Astrocyte of the cerebellum (primary cell): ENCODE results near the gene NES.

Experiments
- DNase-seq: peaks from one replicate; pipeline ENCODE4 v3.0.0-alpha.2; 2011; ENCODE audit warnings: low read depth
- H3K4me3 ChIP-seq: 2 replicates; pipeline ENCODE4 v1.5.1; 2011; ENCODE audit warnings: mild to moderate bottlenecking, low read depth, low read length, moderate library complexity
- in situ Hi-C: cut with HindIII; loops from 2 replicates; pipeline ENCODE4 v1.10.0; 2017; ENCODE audit warnings: low sequenced_read_pairs
- TF ChIP-seq, protein P1 (sequence below): IDR thresholded peaks from 2 replicates; pipeline ENCODE4 v1.5.1; 2012; ENCODE audit warnings: low read length, low read depth, moderate library complexity, mild to moderate bottlenecking; ENCODE audit errors: missing control alignments

NES gene

DNA sequence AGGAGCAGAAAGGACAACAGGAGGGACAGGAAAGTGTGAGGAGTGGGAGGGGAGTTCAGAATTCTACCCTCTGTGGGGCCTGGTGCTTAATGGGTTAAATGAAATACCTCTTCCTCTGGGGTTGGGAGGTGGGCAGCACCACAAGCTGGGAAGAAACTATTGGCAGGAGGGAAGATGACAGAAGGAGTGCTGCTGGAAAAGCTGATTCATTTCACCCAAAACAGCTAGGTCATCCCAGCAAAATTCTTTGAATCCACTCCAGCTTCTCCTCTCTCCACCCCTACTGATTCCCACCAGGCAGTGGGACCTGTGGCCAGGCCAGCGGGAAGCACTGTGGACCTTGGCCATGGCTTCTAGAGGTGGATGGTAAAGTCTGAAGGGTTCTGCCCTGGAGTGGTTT, 22.5 kb downstream of the NES start:
- in situ Hi-C loops = no loop called here
- DNase-seq = no peak
- TF ChIP-seq, protein P1, sequence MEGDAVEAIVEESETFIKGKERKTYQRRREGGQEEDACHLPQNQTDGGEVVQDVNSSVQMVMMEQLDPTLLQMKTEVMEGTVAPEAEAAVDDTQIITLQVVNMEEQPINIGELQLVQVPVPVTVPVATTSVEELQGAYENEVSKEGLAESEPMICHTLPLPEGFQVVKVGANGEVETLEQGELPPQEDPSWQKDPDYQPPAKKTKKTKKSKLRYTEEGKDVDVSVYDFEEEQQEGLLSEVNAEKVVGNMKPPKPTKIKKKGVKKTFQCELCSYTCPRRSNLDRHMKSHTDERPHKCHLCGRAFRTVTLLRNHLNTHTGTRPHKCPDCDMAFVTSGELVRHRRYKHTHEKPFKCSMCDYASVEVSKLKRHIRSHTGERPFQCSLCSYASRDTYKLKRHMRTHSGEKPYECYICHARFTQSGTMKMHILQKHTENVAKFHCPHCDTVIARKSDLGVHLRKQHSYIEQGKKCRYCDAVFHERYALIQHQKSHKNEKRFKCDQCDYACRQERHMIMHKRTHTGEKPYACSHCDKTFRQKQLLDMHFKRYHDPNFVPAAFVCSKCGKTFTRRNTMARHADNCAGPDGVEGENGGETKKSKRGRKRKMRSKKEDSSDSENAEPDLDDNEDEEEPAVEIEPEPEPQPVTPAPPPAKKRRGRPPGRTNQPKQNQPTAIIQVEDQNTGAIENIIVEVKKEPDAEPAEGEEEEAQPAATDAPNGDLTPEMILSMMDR = no peak
- H3K4me3 ChIP-seq = no peak overlapping the region

DNA sequence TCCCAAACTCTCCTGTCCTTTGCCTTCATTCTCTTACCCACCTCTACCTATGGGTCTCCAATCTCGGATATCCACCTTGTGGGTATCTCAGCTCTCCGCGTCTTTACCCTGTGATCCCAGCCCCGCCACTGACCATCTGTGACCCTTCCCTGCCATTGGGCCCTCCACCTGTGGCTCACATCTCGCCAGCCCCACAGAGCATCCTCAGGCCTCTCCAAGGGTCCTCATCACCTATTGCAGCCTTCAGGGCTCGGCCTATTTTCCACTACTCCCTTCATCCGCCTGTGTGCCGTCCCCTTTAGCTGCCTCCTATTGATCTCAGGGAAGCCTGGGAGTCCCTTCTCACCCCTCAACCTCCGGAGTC, 24.2 kb downstream of the NES start:
- TF ChIP-seq, protein P1 = no peak
- in situ Hi-C loops = no loop called here
- no peak for DNase-seq
- no peak overlapping the region for H3K4me3 ChIP-seq

DNA sequence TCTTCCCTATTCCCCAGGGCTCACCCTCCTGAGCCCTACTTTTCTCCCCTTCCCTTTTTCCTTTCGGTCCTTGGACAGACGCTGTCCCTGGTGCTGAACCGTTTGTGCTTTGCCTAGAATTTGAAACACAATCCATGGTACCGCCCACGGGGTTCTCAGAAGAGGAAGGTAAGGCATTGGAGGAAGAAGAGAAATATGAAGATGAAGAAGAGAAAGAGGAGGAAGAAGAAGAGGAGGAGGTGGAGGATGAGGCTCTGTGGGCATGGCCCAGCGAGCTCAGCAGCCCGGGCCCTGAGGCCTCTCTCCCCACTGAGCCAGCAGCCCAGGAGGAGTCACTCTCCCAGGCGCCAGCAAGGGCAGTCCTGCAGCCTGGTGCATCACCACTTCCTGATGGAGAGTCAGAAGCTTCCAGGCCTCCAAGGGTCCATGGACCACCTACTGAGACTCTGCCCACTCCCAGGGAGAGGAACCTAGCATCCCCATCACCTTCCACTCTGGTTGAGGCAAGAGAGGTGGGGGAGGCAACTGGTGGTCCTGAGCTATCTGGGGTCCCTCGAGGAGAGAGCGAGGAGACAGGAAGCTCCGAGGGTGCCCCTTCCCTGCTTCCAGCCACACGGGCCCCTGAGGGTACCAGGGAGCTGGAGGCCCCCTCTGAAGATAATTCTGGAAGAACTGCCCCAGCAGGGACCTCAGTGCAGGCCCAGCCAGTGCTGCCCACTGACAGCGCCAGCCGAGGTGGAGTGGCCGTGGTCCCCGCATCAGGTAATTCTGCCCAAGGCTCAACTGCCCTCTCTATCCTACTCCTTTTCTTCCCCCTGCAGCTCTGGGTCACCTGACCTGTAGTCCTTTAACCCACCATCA, 24.8 kb downstream of the NES start:
- TF ChIP-seq, protein P1 = no peak
- in situ Hi-C loops = no loop called here
- DNase-seq = no peak
- H3K4me3 ChIP-seq = no peak overlapping the region

DNA sequence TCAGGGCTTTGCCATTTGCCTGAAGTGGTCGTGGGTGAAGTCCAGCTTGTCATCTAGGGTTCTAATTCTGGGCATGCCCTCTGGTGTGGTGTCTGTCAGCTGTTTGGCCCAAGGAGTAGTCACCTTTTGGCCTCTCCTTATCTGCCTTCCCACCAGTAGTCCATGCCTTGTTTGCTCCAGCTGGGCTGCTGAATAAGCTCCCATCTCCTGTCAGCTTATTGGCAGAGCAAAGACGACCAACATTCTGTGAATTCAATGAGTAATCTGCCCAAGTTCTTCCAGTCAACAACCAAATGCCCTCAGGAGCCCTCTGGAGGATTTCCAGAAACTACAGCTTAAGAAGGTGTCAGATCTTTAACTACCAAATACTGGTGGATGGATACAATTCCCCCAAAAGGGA, 28.3 kb downstream of the NES start:
- H3K4me3 ChIP-seq = no peak overlapping the region
- no peak for DNase-seq
- in situ Hi-C loops = no loop called here
- TF ChIP-seq, protein P1 = no peak

DNA sequence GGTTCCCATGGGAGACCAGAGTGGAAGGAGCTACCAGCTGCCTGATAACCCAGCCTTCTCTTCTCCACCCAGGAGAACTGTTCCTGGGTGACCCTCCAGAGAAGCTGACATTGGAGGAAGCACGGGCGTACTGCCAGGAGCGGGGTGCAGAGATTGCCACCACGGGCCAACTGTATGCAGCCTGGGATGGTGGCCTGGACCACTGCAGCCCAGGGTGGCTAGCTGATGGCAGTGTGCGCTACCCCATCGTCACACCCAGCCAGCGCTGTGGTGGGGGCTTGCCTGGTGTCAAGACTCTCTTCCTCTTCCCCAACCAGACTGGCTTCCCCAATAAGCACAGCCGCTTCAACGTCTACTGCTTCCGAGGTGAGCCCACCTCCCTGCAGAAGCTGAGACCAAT, 28.7 kb downstream of the NES start:
- DNase-seq = no peak
- in situ Hi-C loops = no loop called here
- no peak overlapping the region for H3K4me3 ChIP-seq
- TF ChIP-seq, protein P1 = no peak

DNA sequence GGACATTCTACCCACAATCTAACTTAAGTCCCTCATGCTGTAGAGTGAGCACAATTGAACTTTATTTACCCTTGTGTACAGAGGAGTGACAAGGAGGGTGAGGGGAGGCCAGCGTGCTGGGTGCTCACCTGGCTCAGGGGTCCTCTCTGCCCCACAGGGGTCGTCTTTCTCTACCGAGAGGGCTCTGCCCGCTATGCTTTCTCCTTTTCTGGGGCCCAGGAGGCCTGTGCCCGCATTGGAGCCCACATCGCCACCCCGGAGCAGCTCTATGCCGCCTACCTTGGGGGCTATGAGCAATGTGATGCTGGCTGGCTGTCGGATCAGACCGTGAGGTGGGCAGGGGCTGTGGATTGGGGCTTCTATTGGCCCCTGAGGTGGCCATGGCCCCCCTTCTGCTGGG, 29.9 kb downstream of the NES start:
- TF ChIP-seq, protein P1 = no peak

More for the DNA sequence above, 29.9 kb downstream of the NES start:
- H3K4me3 ChIP-seq = no peak overlapping the region
- no peak for DNase-seq
- in situ Hi-C loops = no loop called here
